Islet precursor cell (in vitro differentiated cells): ENCODE results near the gene CTSW.

Source experiments
- DNase-seq: peaks from one replicate; pipeline ENCODE4 v3.0.0-alpha.2; 2018

CTSW gene

GRCh38 chr11:65932558-65932919 lies 52.9 kb downstream of the CTSW start:
- no peak for DNase-seq
